AG09309 (cell line): ENCODE measurements around the gene GPT2.

Source experiments
- DNase-seq: peaks from one replicate; pipeline ENCODE4 v3.0.0-alpha.2; 2010; ENCODE audit warnings: low read depth
- H3K4me3 ChIP-seq: 2 replicates; pipeline ENCODE4 v1.5.1; 2011; ENCODE audit warnings: mild to moderate bottlenecking, low read depth, low read length, moderate library complexity; ENCODE audit not compliant: control insufficient read depth
- TF ChIP-seq, protein P1 (sequence below): IDR thresholded peaks from 2 replicates; pipeline ENCODE4 v1.5.1; 2011; ENCODE audit warnings: mild to moderate bottlenecking, low read depth, low read length, inconsistent platforms; ENCODE audit not compliant: insufficient read depth, control insufficient read depth; ENCODE audit errors: missing control alignments

GPT2 gene

DNA sequence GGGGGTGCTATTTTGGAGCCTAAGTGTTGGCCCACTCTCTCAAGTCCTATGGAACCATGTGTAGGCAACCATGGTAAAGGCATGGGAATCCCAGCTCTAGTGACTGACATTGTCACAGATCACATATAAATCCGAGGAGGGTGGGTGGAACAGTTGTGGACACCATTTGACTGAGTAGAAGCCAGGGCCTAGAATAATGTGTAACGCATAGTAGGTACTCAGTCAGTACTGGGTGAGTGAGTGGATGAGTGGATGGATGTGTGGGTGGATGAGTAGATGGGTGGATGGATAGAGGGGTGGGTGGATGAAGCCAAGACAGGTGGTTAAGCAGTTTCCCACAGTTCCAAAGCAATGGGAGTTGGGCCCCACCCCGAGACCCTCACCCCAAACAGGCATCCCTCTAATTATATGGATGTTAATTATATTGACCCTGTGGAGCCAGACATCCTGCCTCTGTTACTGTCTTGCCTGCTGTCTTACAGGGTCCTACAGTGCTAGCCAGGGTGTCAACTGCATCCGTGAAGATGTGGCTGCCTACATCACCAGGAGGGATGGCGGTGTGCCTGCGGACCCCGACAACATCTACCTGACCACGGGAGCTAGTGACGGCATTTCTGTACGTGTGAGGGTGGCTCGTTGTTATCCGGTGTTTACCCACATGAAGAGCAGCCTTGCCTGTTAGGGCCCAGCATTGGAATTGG lies 22.3 kb downstream of the GPT2 start:
- DNase-seq = no peak
- TF ChIP-seq, protein P1, sequence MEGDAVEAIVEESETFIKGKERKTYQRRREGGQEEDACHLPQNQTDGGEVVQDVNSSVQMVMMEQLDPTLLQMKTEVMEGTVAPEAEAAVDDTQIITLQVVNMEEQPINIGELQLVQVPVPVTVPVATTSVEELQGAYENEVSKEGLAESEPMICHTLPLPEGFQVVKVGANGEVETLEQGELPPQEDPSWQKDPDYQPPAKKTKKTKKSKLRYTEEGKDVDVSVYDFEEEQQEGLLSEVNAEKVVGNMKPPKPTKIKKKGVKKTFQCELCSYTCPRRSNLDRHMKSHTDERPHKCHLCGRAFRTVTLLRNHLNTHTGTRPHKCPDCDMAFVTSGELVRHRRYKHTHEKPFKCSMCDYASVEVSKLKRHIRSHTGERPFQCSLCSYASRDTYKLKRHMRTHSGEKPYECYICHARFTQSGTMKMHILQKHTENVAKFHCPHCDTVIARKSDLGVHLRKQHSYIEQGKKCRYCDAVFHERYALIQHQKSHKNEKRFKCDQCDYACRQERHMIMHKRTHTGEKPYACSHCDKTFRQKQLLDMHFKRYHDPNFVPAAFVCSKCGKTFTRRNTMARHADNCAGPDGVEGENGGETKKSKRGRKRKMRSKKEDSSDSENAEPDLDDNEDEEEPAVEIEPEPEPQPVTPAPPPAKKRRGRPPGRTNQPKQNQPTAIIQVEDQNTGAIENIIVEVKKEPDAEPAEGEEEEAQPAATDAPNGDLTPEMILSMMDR = no peak
- H3K4me3 ChIP-seq = no peak overlapping the region

GRCh38 chr16:46907061-46907774 lies 23.1 kb downstream of the GPT2 start:
- TF ChIP-seq, protein P1 = no peak
- no peak for DNase-seq
- no peak overlapping the region for H3K4me3 ChIP-seq

DNA sequence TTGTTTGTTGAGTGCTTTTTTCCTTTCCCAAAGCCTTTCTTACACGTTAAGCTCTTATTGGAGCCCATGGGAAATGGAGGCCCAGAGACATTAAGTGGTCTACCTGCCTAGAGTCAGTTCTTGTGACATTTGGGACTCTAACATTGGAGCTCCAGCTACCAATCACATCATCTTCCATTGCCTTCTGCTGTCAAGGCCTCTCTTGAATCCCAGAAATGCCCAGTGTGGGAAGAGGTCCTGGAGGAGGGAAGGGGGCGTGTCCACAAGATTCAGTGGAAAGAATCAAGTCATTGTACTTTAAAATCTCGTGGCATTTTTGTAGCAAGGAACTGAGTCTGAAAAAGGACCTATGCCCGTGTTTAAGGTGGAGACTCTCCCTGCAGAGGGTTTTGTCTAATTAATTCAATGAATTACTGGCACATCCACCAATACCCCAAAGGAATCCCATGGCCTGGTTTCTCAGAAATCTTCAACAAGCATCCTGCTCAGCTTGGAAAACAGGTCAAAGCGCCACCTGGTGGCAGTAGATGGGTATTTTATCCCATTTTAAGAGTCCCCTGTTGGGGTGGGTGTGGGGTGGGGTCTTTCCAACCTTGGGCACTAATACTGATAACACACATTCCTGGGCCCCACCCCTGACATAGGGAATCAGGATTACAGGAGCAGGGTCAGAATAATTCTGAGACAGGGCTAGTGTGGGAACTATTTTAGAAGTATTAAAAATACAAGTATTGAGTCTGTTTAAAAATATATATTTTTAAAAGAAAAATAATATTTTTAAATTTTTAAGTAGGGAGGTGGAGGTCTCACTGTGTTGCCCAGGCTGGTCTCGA lies 24.6 kb downstream of the GPT2 start:
- DNase-seq = peak; percentile 2
- TF ChIP-seq, protein P1 = peak; percentile 67
- no peak overlapping the region for H3K4me3 ChIP-seq

- no peak for DNase-seq
- H3K4me3 ChIP-seq = no peak overlapping the region
- TF ChIP-seq, protein P1 = no peak
Measured at GRCh38 chr16:46911038-46911437, 26.9 kb downstream of the GPT2 start.

GRCh38 chr16:46911650-46912049 lies 27.5 kb downstream of the GPT2 start:
- H3K4me3 ChIP-seq = no peak overlapping the region
- TF ChIP-seq, protein P1 = no peak

DNA sequence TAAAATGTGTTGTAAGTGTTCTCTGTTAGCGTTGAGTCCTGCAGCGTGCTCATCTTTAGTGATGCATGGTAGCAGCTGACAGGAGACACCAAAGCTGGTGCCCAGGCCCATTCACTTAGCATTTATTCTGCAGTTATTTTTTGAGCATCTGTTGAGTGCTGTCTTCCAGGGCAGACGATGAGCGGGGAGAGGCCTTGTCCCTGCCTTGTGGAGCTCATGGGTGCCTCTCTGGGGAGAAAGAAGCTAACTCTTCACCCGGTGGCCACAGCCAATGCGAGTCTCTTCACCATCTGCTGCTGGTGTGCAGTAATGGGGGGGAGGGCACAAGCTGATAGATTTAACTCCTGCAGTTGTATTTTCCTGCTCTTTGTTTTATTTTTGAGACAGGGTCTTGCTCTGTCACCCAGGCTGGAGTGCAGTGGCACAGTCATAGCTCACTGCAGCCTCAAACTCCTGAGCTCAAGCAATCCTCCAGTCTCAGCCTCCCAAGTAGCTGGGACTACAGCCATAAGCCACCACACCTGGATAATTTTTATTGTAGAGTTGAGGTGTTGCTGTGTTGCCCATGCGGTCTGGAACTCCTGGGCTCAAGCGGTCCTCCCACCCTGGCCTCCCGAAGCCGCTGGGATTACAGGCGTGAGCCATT lies 30.5 kb downstream of the GPT2 start:
- TF ChIP-seq, protein P1 = no peak
- no peak for DNase-seq
- H3K4me3 ChIP-seq = no peak overlapping the region

More at GRCh38 chr16:46911650-46912049, 27.5 kb downstream of the GPT2 start:
- no peak for DNase-seq
